DMS153 treated with DMSO at 0.1 percent for 48 hours (cell line): ENCODE data around the gene MGA.

Source experiments
- DNase-seq: peaks from one replicate; lab custom pipeline; 2025; ENCODE audit not compliant: unreplicated experiment; lab: John Stamatoyannopoulos, UW

MGA gene

GRCh38 chr15:41804916-41805666, 144.9 kb downstream of the MGA start:
- no peak for DNase-seq

- DNase-seq = no peak
Measured at GRCh38 chr15:41805711-41806110, 145.5 kb downstream of the MGA start.

DNA sequence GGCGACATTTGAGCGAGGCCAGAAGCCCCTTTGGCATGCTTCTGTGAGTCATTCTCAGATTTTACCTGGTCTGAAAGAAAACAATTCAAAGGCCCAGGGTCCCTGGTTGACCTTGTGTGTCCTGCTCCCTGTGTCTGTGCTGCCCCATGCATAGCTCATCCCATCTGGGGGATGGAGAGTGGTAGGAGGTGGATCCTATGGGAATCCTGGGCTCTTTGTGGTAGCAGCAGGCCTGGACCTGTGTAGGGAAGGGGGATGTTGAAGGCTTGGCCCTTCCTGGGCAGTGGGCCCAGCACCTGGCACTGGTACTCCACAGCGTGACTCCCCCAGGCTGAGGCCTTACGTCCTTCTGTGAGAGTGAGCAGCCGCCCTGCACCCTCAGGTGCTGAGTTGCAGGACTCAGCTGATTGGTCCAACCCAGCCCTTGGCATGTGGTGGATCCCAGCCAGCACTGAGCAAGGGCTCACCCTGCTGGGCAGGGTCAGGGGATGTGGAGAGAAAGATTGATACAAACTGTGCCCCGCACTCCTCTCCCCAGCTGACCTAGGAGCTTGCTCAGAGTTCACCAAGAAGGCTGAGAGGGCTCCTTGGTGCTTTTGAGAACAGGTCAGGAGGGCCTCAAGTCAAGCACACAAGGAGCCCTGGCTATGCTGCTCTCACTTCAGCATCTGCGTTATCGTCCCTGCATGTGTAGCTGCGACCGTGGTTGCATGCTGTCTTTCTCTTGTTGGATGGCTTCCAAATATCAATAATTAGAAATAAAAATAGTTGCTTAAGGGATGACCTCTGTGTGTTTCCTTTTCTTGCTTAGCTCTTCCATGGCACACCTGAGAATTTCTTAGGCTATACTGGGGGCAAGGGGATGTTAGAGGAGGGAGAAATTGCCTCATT, 146.3 kb downstream of the MGA start:
- DNase-seq = no peak

- DNase-seq = no peak
Measured at GRCh38 chr15:41809121-41809520, 148.9 kb downstream of the MGA start.

DNA sequence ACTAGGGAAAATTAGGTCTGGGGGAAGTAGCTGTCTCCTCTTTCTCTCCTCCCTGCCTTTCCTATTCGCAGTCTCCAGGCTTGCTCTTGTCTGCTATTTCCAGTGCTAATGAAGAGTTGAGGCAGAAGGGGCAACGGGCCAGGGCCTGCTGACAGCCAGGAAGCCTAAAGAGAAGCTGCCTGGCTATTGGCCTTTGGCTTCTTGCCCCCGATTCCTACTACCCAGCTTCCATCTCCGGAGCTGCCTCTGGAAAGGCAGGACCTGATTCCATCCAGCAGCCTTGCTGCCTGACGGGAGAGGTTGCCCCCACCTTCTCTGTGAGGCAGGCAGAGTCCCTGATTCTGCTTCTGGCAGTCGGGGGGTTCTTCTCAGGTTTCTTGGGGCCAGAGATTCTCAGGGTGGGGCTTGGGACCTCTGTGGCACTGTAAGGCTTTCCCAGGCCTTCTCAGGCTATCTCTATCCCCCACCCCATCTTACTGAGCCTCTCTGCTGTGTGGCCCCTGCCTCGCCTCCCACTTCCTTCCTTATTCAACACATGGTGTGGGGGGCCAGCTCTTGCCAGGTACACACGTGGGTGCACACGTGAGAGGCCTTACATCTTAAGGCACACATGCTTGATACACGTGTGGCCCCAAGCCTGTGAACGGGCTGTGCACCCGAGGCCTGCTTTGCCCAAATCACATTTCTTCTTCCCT, 149.5 kb downstream of the MGA start:
- no peak for DNase-seq

- DNase-seq = no peak
Measured at GRCh38 chr15:41810651-41811431, 150.6 kb downstream of the MGA start.

DNA sequence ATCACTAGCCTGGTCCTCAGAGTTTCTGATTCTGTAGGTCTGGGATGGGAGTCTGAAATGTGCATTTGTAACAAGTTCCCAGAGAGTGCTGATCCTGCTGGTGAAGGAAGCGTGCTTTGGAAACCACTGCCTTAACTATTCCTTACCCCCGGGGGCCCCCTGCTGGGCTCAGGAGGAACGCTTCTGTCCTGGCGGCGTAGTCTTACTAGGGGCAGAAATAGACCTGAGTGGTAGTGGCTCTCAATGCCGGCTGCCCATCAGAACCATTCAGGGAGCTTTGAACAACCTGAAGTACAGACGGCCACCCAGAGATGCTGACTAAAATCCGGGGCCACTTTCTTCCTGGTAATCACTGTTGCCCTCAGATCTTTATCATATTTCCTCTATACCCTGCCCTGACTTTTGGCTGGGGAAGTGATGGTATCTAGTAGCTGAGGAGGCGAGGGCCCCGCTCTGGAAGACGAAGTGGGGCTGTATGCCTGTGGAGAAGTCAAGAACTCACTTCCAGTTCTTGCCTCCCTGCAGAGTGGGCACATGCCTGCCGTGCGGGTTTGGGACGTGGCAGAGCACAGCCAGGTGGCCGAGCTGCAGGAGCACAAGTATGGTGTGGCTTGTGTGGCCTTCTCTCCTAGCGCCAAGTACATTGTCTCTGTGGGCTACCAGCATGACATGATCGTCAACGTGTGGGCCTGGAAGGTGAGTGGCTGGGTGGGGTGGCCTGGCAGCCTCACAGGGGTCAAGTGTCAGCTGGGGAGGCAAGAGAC, 151.4 kb downstream of the MGA start:
- peak; percentile 14 for DNase-seq

- DNase-seq = no peak
Measured at GRCh38 chr15:41812820-41813375, 152.7 kb downstream of the MGA start.

DNA sequence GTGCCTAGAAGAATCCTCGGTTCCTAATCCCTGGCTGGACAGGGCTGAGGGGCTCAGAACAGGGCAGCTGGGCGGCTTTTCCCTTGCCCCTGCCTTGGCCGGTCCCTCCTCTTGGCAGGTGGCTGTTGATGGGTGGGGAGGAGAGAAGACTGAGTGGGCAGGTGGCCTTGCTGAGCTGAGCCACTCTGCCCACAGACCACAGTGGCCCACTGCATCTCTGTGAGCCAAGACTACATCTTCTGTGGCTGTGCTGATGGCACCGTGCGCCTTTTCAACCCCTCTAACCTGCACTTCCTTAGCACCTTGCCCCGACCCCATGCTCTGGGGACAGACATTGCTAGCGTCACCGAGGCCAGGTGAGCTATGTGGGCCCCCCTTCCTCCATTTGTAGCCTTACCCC, 153.2 kb downstream of the MGA start:
- no peak for DNase-seq

- DNase-seq = no peak
Measured at GRCh38 chr15:41814534-41814933, 154.3 kb downstream of the MGA start.

- no peak for DNase-seq
Measured at GRCh38 chr15:41816788-41817187, 156.6 kb downstream of the MGA start.

DNA sequence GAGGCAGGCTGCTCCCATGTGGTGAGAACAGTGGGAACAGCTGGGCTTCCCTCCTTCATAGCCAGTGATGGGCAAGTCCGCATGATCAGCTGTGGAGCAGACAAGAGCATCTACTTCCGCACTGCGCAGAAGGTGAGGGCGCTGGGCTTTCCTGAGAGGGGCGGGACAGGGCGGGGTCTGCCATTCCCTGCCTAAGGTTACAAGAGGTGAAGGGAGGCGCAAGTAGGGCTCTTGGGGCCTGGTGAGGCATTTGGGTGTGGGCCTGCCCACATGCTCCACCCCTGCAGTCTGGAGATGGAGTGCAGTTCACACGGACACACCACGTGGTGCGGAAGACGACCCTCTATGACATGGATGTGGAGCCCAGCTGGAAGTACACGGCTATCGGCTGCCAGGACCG, 157.1 kb downstream of the MGA start:
- DNase-seq = no peak

DNA sequence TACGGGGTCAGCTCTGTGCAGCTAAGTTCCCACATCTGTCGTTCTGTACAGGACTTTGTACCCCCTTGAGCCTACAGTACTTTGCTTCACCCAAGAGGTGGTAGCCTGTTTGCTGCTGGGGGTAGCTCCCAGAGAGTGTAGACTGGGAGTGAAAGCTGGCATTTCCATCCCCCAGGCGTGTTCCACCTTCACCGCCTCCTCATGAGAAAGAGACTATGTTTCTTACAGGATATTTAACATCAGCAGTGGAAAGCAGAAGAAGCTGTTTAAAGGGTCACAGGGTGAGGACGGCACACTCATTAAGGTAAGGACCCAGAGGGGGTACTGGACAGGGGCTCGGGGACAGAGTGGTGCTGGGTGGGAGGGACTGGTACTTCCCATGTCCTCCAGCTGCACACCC, 157.6 kb downstream of the MGA start:
- DNase-seq = no peak

DNA sequence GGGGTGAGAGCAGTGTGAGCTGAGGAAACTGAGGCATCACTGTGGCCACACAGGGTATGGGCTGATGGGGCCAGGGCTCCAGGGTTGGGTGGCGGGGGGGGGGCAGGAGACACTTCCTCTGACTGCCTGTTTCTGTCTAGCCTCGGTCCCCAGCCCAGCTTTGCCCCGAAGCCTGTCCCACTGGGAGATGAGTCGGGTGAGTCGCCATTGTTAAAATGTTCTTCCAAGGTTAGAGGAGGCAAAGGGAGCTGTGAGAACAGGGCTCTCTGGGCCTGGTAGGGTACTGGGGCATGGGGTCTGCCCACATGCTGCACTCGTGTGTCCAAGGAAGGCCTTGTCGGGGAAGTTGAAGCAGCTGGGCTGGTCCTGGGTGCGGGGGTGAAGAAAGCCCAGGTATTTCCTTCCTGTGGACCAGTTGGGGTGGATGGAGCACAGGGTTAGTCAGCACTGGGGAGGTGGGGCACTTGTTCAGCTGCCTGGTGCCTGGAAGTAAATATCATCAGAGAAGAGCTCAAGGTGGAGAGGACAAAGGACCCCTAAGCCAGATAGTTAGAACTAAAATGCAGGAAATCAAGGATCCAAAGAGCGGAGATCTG, 159.3 kb downstream of the MGA start:
- DNase-seq = no peak

GRCh38 chr15:41820791-41821423, 160.7 kb downstream of the MGA start:
- DNase-seq = no peak

DNA sequence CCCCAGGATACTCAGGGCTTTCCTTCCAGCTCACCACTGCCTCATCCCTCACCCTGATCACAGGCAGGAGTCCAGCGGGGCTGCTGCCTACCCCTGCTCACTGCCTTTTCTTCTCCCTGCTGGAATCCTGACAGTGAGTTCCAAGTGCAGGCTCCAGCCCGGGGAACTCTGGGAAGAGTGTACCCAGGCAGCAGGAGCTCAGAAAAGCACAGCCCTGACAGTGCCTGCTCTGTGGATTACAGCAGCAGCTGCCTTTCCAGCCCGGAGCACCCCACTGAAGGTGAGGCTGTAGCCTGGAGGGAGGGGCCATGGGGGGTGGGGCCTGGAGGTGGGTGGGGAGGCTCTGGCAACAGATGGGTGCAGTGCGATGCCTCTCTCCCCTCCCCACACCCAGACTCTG, 161.6 kb downstream of the MGA start:
- DNase-seq = no peak

- no peak for DNase-seq
Measured at GRCh38 chr15:41822471-41822870, 162.3 kb downstream of the MGA start.
